GM23338 (cell line): ENCODE data around the gene SND1.

Source experiments
- CTCF ChIP-seq, 2 experiments: fragments of 200-600 bp in 1 of 2; sonication (generic) in 1 of 2; conservative IDR thresholded peaks; 2 replicates each; pipeline versions ENCODE4 v1.5.1 to v1.6.1; 2016 to 2017; ENCODE audit warnings: antibody characterized with exemption in 2 of 2, low read depth in 2 of 2, mild to moderate bottlenecking in 2 of 2, moderate library complexity in 1 of 2
- EZH2 ChIP-seq: fragments of 200-600 bp; sonication (generic); IDR thresholded peaks from one replicate; pipeline ENCODE4 v1.8.0; 2017; ENCODE audit warnings: antibody characterized with exemption, mild to moderate bottlenecking, low read depth; ENCODE audit not compliant: unreplicated experiment
- POLR2AphosphoS5 ChIP-seq: IDR thresholded peaks from 2 replicates; pipeline ENCODE4 v1.6.1; 2016; ENCODE audit warnings: antibody characterized with exemption, low read depth
- STAT1 ChIP-seq: IDR thresholded peaks from one replicate; pipeline ENCODE4 v1.6.1; 2016; ENCODE audit warnings: antibody characterized with exemption; ENCODE audit not compliant: unreplicated experiment
- TF ChIP-seq, protein P1 (sequence below): IDR thresholded peaks from one replicate; pipeline ENCODE4 v1.6.1; 2018; ENCODE audit warnings: antibody characterized with exemption; ENCODE audit not compliant: unreplicated experiment

DNA sequence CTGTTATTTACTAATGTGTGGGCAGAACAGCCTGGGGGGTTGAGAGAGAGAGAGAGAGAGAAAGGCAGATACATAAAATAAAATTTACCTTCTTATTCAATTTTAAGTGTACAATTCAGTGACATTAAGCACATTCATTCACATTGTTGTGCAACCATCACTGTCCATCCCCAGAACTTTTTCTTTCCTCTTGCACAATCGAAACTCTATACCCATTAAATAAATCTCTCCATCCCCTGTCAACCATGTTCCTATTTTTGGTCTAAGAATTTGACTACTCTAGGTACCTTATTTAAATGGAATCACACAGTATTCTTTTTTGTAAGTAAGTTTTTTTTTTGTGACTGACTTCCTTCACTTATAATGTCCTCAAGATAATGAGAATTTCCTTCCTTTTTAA lies 181.6 kb downstream of the SND1 start:
- no peak for TF ChIP-seq EZH2
- TF ChIP-seq CTCF (conservative IDR thresholded peaks at IDR 0.05; ENCODE audit: low read depth in 2 of 2), result no peak
- TF ChIP-seq STAT1, result no peak
- TF ChIP-seq, protein P1, sequence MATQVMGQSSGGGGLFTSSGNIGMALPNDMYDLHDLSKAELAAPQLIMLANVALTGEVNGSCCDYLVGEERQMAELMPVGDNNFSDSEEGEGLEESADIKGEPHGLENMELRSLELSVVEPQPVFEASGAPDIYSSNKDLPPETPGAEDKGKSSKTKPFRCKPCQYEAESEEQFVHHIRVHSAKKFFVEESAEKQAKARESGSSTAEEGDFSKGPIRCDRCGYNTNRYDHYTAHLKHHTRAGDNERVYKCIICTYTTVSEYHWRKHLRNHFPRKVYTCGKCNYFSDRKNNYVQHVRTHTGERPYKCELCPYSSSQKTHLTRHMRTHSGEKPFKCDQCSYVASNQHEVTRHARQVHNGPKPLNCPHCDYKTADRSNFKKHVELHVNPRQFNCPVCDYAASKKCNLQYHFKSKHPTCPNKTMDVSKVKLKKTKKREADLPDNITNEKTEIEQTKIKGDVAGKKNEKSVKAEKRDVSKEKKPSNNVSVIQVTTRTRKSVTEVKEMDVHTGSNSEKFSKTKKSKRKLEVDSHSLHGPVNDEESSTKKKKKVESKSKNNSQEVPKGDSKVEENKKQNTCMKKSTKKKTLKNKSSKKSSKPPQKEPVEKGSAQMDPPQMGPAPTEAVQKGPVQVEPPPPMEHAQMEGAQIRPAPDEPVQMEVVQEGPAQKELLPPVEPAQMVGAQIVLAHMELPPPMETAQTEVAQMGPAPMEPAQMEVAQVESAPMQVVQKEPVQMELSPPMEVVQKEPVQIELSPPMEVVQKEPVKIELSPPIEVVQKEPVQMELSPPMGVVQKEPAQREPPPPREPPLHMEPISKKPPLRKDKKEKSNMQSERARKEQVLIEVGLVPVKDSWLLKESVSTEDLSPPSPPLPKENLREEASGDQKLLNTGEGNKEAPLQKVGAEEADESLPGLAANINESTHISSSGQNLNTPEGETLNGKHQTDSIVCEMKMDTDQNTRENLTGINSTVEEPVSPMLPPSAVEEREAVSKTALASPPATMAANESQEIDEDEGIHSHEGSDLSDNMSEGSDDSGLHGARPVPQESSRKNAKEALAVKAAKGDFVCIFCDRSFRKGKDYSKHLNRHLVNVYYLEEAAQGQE, result no peak
- no peak for TF ChIP-seq POLR2AphosphoS5
